Liver (tissue), 3 donors: ENCODE data around the gene ZDHHC8.

ENCODE experiments used
- ATF3 ChIP-seq: IDR thresholded peaks from 2 replicates; pipeline ENCODE4 v1.6.1; 2016; ENCODE audit warnings: antibody characterized with exemption
- CTCF ChIP-seq: fragments of 150-350 bp; IDR thresholded peaks from 2 replicates; pipeline ENCODE4 v1.5.1; 2017; ENCODE audit warnings: improper control_type of control experiment, low read depth, low read length; ENCODE audit not compliant: missing input control
- FOXA1 ChIP-seq: IDR thresholded peaks from 2 replicates; pipeline ENCODE4 v1.6.1; 2016; ENCODE audit warnings: antibody characterized with exemption
- GABPA ChIP-seq, 2 donors: IDR thresholded peaks in 1 of 2; conservative IDR thresholded peaks in 1 of 2; 2 replicates each; pipeline ENCODE4 v1.6.1; 2016; ENCODE audit warnings: antibody characterized with exemption in 2 of 2, mild to moderate bottlenecking in 1 of 2, moderate library complexity in 1 of 2
- JUND ChIP-seq, 2 donors: IDR thresholded peaks; 2 replicates each; pipeline ENCODE4 v1.6.1; 2016; ENCODE audit warnings: antibody characterized with exemption in 2 of 2
- MAX ChIP-seq: IDR thresholded peaks from 2 replicates; pipeline ENCODE4 v1.6.1; 2016; ENCODE audit warnings: antibody characterized with exemption
- NR2F2 ChIP-seq: IDR thresholded peaks from 2 replicates; pipeline ENCODE4 v1.6.1; 2016; ENCODE audit warnings: antibody characterized with exemption
- RAD21 ChIP-seq, 2 donors: IDR thresholded peaks; 2 replicates each; pipeline ENCODE4 v1.6.1; 2016; ENCODE audit warnings: antibody characterized with exemption in 2 of 2, mild to moderate bottlenecking in 2 of 2
- REST ChIP-seq: IDR thresholded peaks from 2 replicates; pipeline ENCODE4 v1.6.1; 2016; ENCODE audit warnings: antibody characterized with exemption, mild to moderate bottlenecking
- RXRA ChIP-seq, 2 donors: IDR thresholded peaks; 2 replicates each; pipeline ENCODE4 v1.6.1; 2017 to 2018; ENCODE audit warnings: antibody characterized with exemption in 2 of 2, mild to moderate bottlenecking in 1 of 2
- SP1 ChIP-seq: IDR thresholded peaks from 2 replicates; pipeline ENCODE4 v1.6.1; 2018; ENCODE audit warnings: antibody characterized with exemption, mild to moderate bottlenecking
- TAF1 ChIP-seq: conservative IDR thresholded peaks from 2 replicates; pipeline ENCODE4 v1.6.1; 2016; ENCODE audit warnings: antibody characterized with exemption, mild to moderate bottlenecking
- YY1 ChIP-seq: IDR thresholded peaks from 2 replicates; pipeline ENCODE4 v1.6.1; 2016; ENCODE audit warnings: antibody characterized with exemption, mild to moderate bottlenecking
- donor health status: healthy.
- donor health status: healthy.

- TF ChIP-seq CTCF (peak; percentile 32), JUND (IDR thresholded peaks at IDR 0.05) (no peak), RXRA (IDR thresholded peaks at IDR 0.05) (peak; percentile 54 to 60), TAF1 (no peak), REST (no peak), GABPA (IDR thresholded peaks at IDR 0.05 in 1 of 2, conservative IDR thresholded peaks at IDR 0.05 in 1 of 2) (no peak), MAX (no peak), YY1 (no peak), ATF3 (no peak), NR2F2 (no peak), FOXA1 (no peak), SP1 (peak; percentile 47), RAD21 (IDR thresholded peaks at IDR 0.05) (peak; percentile 36 to 55)
Observed at GRCh38 chr22:20125201-20126174, 6.1 kb upstream of the ZDHHC8 start.
